Endodermal cell (in vitro differentiated cells): ENCODE measurements around the gene MED4. TPM values are rescaled to one million over a fixed set of nuclear protein-coding genes. Genes with fewer than 3 reads are reported as not detected.

ENCODE experiments used
- DNase-seq: peaks from one replicate; pipeline ENCODE4 v3.0.0-alpha.2; 2017
- H3K27ac ChIP-seq: 2 replicates; pipeline ENCODE4 v1.5.1; 2013; ENCODE audit warnings: mild to moderate bottlenecking, low read depth, low read length, moderate library complexity
- H3K27me3 ChIP-seq: 2 replicates; pipeline ENCODE4 v1.6.1; 2013; ENCODE audit warnings: mild to moderate bottlenecking, low read length, moderate library complexity; ENCODE audit not compliant: insufficient read depth, control insufficient read depth, poor library complexity, severe bottlenecking
- H3K36me3 ChIP-seq: 2 replicates; pipeline ENCODE4 v1.7.0; 2013; ENCODE audit warnings: mild to moderate bottlenecking, low read length, moderate library complexity; ENCODE audit not compliant: control insufficient read depth, insufficient read depth
- H3K4me1 ChIP-seq: one replicate; pipeline ENCODE4 v1.7.0; 2013; ENCODE audit warnings: low read length; ENCODE audit not compliant: control insufficient read depth, insufficient read depth
- H3K4me3 ChIP-seq: 2 replicates; pipeline ENCODE4 v1.5.1; 2013; ENCODE audit warnings: mild to moderate bottlenecking, low read length, moderate library complexity
- H3K9ac ChIP-seq: 2 replicates; pipeline ENCODE4 v1.6.1; 2013; ENCODE audit warnings: mild to moderate bottlenecking, low read length, moderate library complexity; ENCODE audit not compliant: poor library complexity, severe bottlenecking; ENCODE audit errors: extremely low read depth
- H3K9me3 ChIP-seq: 2 replicates; pipeline ENCODE4 v1.6.1; 2013; ENCODE audit warnings: mild to moderate bottlenecking, low read length, moderate library complexity; ENCODE audit not compliant: control insufficient read depth
- H3K27ac Mint-ChIP-seq: 2 replicates; pipeline ENCODE4 v1.8.0; 2020; ENCODE audit warnings: mixed read lengths
- H3K27me3 Mint-ChIP-seq: 2 replicates; pipeline ENCODE4 v1.8.0; 2021; ENCODE audit warnings: mild to moderate bottlenecking, mixed read lengths; ENCODE audit not compliant: insufficient read depth
- H3K36me3 Mint-ChIP-seq: 2 replicates; pipeline ENCODE4 v1.8.0; 2020; ENCODE audit warnings: low read depth, mixed read lengths
- H3K4me1 Mint-ChIP-seq: 2 replicates; pipeline ENCODE4 v1.8.0; 2020; ENCODE audit warnings: mixed read lengths
- H3K4me3 Mint-ChIP-seq: 2 replicates; pipeline ENCODE4 v1.8.0; 2020; ENCODE audit warnings: mild to moderate bottlenecking, moderate library complexity, mixed read lengths
- H3K9me3 Mint-ChIP-seq: 2 replicates; pipeline ENCODE4 v1.8.0; 2020; ENCODE audit warnings: mild to moderate bottlenecking, mixed read lengths
- WGBS, 2 experiments: methylation state at CpG; one replicate each; pipeline versions ENCODE4 v1.1.5 to v1.1.7; 2013; ENCODE audit warnings: missing lambda C conversion rate in 2 of 2, mixed read lengths in 1 of 2; ENCODE audit not compliant: insufficient coverage in 1 of 2, insufficient read length in 1 of 2; 5-methylcytosine and 5-hydroxymethylcytosine counted together
- total RNA-seq, 2 donors: library from RNA; stranded (reverse); fragmentation: NEBNext Ultra II Directional in 1 of 2; extraction: Animal tissue kit (Norgen Biotek cat#: 25700) in 1 of 2; gene quantifications; 2 replicates in 1 of 2; 3 replicates in 1 of 2; pipeline ENCODE4 v1.2.1, GENCODE V29; 2021
- TF ChIP-seq, protein P1 (sequence below): fragments of 200-600 bp; sonication (generic); conservative IDR thresholded peaks from 2 replicates; pipeline ENCODE4 v1.5.0; 2021; ENCODE audit warnings: antibody characterized with exemption, mild to moderate bottlenecking

MED4 gene
- total RNA-seq, 2 donors from 2014 or later, result 56.4 to 68.1 TPM

DNA sequence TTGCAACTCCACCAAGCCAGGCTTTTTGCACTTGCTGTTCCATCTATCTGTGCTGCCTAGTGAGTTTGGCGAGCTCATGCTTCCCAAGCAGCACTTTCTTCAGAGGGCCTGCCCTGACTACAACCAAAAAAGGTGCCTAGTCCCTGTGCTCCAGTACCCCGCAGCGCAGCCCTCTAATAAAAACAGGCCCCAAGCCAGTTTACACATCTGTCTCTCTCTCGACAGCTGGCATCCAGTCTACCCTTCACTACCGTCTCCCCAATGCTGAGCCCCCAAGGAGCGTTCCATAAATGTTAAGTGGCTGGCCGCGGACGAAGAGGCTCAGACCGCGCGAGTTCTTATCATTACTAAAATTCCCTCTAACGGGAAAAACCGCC is 512 bp downstream of the MED4 start:
- Mint-ChIP-seq H3K9me3 (peaks cover 5% of the 10 kb centered on the region), H3K36me3 (peaks cover 2% of the 10 kb centered on the region), H3K4me3 (peak overlapping the region; percentile 98), H3K27ac (peak overlapping the region; percentile 95), H3K4me1 (peaks cover 39% of the 10 kb centered on the region), H3K27me3 (no peaks in the 10 kb centered on the region)
- Histone ChIP-seq H3K36me3 (no peaks in the 10 kb centered on the region), H3K27me3 (no peaks in the 10 kb centered on the region), H3K9me3 (no peaks in the 10 kb centered on the region), H3K4me3 (peak overlapping the region; percentile 96), H3K4me1 (peaks cover 9% of the 10 kb centered on the region), H3K9ac (peak overlapping the region; percentile 90), H3K27ac (no peak overlapping the region)
- DNase-seq, result peak; percentile 58
- 0% methylated on average over 3 to 14 of the region's 14 CpGs for WGBS, 2 experiments
- TF ChIP-seq, protein P1, sequence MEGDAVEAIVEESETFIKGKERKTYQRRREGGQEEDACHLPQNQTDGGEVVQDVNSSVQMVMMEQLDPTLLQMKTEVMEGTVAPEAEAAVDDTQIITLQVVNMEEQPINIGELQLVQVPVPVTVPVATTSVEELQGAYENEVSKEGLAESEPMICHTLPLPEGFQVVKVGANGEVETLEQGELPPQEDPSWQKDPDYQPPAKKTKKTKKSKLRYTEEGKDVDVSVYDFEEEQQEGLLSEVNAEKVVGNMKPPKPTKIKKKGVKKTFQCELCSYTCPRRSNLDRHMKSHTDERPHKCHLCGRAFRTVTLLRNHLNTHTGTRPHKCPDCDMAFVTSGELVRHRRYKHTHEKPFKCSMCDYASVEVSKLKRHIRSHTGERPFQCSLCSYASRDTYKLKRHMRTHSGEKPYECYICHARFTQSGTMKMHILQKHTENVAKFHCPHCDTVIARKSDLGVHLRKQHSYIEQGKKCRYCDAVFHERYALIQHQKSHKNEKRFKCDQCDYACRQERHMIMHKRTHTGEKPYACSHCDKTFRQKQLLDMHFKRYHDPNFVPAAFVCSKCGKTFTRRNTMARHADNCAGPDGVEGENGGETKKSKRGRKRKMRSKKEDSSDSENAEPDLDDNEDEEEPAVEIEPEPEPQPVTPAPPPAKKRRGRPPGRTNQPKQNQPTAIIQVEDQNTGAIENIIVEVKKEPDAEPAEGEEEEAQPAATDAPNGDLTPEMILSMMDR, result no peak

DNA sequence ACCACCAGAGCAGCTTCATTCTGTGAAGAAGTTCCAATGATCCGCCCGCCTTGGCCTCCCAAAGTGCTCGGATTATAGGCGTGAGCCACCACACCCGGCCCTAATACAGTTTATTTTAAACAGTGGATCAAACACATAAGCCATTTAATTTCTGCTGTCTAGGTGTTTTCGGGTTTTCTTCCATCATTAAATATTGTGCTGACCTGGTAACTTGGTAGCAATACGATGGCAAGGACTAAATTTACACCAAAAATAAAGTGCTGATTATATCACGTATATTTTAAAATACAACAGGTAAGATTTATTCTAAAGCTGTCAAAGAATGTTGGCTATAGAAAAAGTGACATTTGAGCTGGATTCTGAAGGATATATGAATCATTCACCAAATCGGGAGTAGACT is 1.3 kb downstream of the MED4 start:
- H3K27ac Mint-ChIP-seq, result no peak overlapping the region
- TF ChIP-seq, protein P1, result no peak
- 86 to 90% methylated on average over 5 to 9 of the region's 9 CpGs for WGBS, 2 experiments
- H3K36me3 Mint-ChIP-seq, result peaks cover 2% of the 10 kb centered on the region
- H3K9me3 Mint-ChIP-seq, result peaks cover 5% of the 10 kb centered on the region
- Histone ChIP-seq H3K27me3 (no peaks in the 10 kb centered on the region), H3K9me3 (no peaks in the 10 kb centered on the region), H3K4me1 (peaks cover 11% of the 10 kb centered on the region), H3K27ac (no peak overlapping the region), H3K36me3 (no peaks in the 10 kb centered on the region), H3K4me3 (peak overlapping the region; percentile 96), H3K9ac (no peak overlapping the region)
- no peaks in the 10 kb centered on the region for H3K27me3 Mint-ChIP-seq
- peak overlapping the region; percentile 98 for H3K4me3 Mint-ChIP-seq
- no peak for DNase-seq
- peaks cover 46% of the 10 kb centered on the region for H3K4me1 Mint-ChIP-seq

DNA sequence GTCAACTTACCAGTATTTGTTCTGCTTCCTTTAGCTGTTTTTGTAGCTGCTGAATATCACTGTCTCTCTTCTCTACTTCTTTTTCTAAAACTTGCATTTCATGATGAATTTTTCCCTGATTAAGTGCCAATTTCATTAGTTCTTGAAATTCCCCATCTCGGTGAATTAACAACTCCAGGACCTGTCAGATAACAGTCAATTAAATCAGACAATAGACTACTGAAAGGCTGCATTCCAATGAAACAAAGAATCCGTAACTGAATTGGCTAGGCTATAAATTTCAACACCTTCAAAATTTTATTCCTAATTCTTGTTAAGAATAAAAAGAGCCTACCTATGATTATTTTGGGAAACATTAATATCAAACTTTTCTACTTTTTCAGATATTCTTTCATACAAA is 8.6 kb downstream of the MED4 start:
- no peaks in the 10 kb centered on the region for H3K27me3 Mint-ChIP-seq
- no peak overlapping the region for H3K27ac ChIP-seq
- H3K9me3 ChIP-seq, result no peaks in the 10 kb centered on the region
- no peak overlapping the region for H3K9ac ChIP-seq
- peak overlapping the region; percentile 3 for H3K4me3 ChIP-seq
- peaks cover 20% of the 10 kb centered on the region for H3K4me1 Mint-ChIP-seq
- H3K4me1 ChIP-seq, result peaks cover 9% of the 10 kb centered on the region
- no peak overlapping the region for H3K4me3 Mint-ChIP-seq
- no peak for DNase-seq
- WGBS, 2 experiments, result 62 to 78% methylated on average over 1 to 2 of the region's 2 CpGs
- TF ChIP-seq, protein P1, result no peak
- H3K9me3 Mint-ChIP-seq, result no peaks in the 10 kb centered on the region
- no peaks in the 10 kb centered on the region for H3K27me3 ChIP-seq
- peaks cover 40% of the 10 kb centered on the region for H3K36me3 ChIP-seq
- peaks cover 36% of the 10 kb centered on the region for H3K36me3 Mint-ChIP-seq
- H3K27ac Mint-ChIP-seq, result peak overlapping the region; percentile 24
